H9 (cell line): ENCODE results near the gene DAAM2. TPM values are rescaled to one million over a fixed set of nuclear protein-coding genes. Genes with fewer than 3 reads are reported as not detected.

Experiments used
- DNase-seq: peaks from one replicate; pipeline ENCODE4 v3.0.0-alpha.2; 2017
- H2AFZ ChIP-seq: one replicate; pipeline ENCODE4 v1.6.1; 2013; ENCODE audit warnings: mild to moderate bottlenecking, low read length, control low read depth, moderate library complexity
- H2AK5ac ChIP-seq: 2 replicates; pipeline ENCODE4 v1.6.1; 2013; ENCODE audit warnings: low read length, control low read depth, mixed read lengths; ENCODE audit not compliant: insufficient read length
- H2BK120ac ChIP-seq: one replicate; pipeline ENCODE4 v1.6.1; 2013; ENCODE audit warnings: low read depth, mild to moderate bottlenecking, low read length, control low read depth, inconsistent platforms; ENCODE audit not compliant: poor library complexity, severe bottlenecking
- H2BK12ac ChIP-seq: 2 replicates; pipeline ENCODE4 v1.6.1; 2013; ENCODE audit warnings: low read length, control low read depth, mixed read lengths, low read depth; ENCODE audit not compliant: insufficient read length
- H2BK15ac ChIP-seq: 2 replicates; pipeline ENCODE4 v1.6.1; 2013; ENCODE audit warnings: low read depth, low read length, control low read depth
- H2BK20ac ChIP-seq: one replicate; pipeline ENCODE4 v1.6.1; 2013; ENCODE audit warnings: low read depth, mild to moderate bottlenecking, low read length, control low read depth, inconsistent platforms; ENCODE audit not compliant: poor library complexity, severe bottlenecking
- H2BK5ac ChIP-seq: 2 replicates; pipeline ENCODE4 v1.6.1; 2013; ENCODE audit warnings: low read length, control low read depth, mixed read lengths; ENCODE audit not compliant: insufficient read length
- H3K14ac ChIP-seq: 2 replicates; pipeline ENCODE4 v1.6.1; 2013; ENCODE audit warnings: low read length, control low read depth; ENCODE audit not compliant: insufficient read depth
- H3K18ac ChIP-seq: 2 replicates; pipeline ENCODE4 v1.6.1; 2013; ENCODE audit warnings: low read depth, mild to moderate bottlenecking, mixed read lengths, low read length, control low read depth; ENCODE audit not compliant: insufficient read length
- H3K23ac ChIP-seq: 2 replicates; pipeline ENCODE4 v1.6.1; 2013; ENCODE audit warnings: low read length, control low read depth, mixed read lengths, low read depth; ENCODE audit not compliant: insufficient read length
- H3K23me2 ChIP-seq: 2 replicates; pipeline ENCODE4 v1.6.1; 2013; ENCODE audit warnings: low read depth, mild to moderate bottlenecking, mixed read lengths, low read length, control low read depth; ENCODE audit not compliant: insufficient read length, poor library complexity, severe bottlenecking
- H3K27ac ChIP-seq: 2 replicates; pipeline ENCODE4 v1.5.1; 2013; ENCODE audit warnings: low read length, control low read depth, mixed read lengths, low read depth; ENCODE audit not compliant: insufficient read length
- H3K27me3 ChIP-seq: 2 replicates; pipeline ENCODE4 v1.6.1; 2013; ENCODE audit warnings: low read length, control low read depth, inconsistent platforms; ENCODE audit not compliant: insufficient read depth
- H3K4ac ChIP-seq: 2 replicates; pipeline ENCODE4 v1.6.1; 2013; ENCODE audit warnings: low read depth, mild to moderate bottlenecking, control low read depth, inconsistent platforms, low read length, moderate library complexity
- H3K4me1 ChIP-seq: 2 replicates; pipeline ENCODE4 v1.6.1; 2013; ENCODE audit warnings: low read length, control low read depth, inconsistent platforms; ENCODE audit not compliant: insufficient read depth
- H3K4me2 ChIP-seq: 2 replicates; pipeline ENCODE4 v1.6.1; 2013; ENCODE audit warnings: low read length, control low read depth, mixed read lengths; ENCODE audit not compliant: insufficient read length, insufficient read depth
- H3K56ac ChIP-seq: 2 replicates; pipeline ENCODE4 v1.6.1; 2013; ENCODE audit warnings: low read depth, mild to moderate bottlenecking, mixed read lengths, low read length, control low read depth; ENCODE audit not compliant: insufficient read length
- H3K79me1 ChIP-seq: 2 replicates; pipeline ENCODE4 v1.6.1; 2013; ENCODE audit warnings: low read depth, mild to moderate bottlenecking, moderate library complexity, low read length, control low read depth, inconsistent platforms; ENCODE audit not compliant: insufficient read depth, poor library complexity, severe bottlenecking
- H3K79me2 ChIP-seq: 2 replicates; pipeline ENCODE4 v1.6.1; 2013; ENCODE audit warnings: low read length, control low read depth, inconsistent platforms; ENCODE audit not compliant: insufficient read depth
- H3K9ac ChIP-seq: 2 replicates; pipeline ENCODE4 v1.6.1; 2013; ENCODE audit warnings: low read length, control low read depth, mixed read lengths; ENCODE audit not compliant: insufficient read length; ENCODE audit errors: extremely low read depth
- H3K9me3 ChIP-seq: one replicate; pipeline ENCODE4 v1.6.1; 2013; ENCODE audit warnings: low read depth, low read length, inconsistent platforms; ENCODE audit not compliant: control insufficient read depth
- H3T11ph ChIP-seq: one replicate; pipeline ENCODE4 v1.6.1; 2013; ENCODE audit warnings: mild to moderate bottlenecking, low read length, control low read depth, inconsistent platforms
- H4K20me1 ChIP-seq: one replicate; pipeline ENCODE4 v1.6.1; 2013; ENCODE audit not compliant: control insufficient read depth, insufficient read length, insufficient read depth
- H4K5ac ChIP-seq: 2 replicates; pipeline ENCODE4 v1.6.1; 2013; ENCODE audit warnings: low read depth, mild to moderate bottlenecking, mixed read lengths, low read length, control low read depth; ENCODE audit not compliant: insufficient read length
- H4K8ac ChIP-seq: replicated peaks from 2 replicates; pipeline ENCODE4 v1.6.1; 2013; ENCODE audit warnings: low read length, control low read depth, mixed read lengths, low read depth; ENCODE audit not compliant: insufficient read length
- H4K91ac ChIP-seq: 2 replicates; pipeline ENCODE4 v1.6.1; 2013; ENCODE audit warnings: low read depth, mild to moderate bottlenecking, moderate library complexity, mixed read lengths, low read length, control low read depth; ENCODE audit not compliant: insufficient read length
- H3K27ac Mint-ChIP-seq, 3 experiments: 2 replicates in 2 of 3; 3 replicates in 1 of 3; pipeline ENCODE4 v1.8.0; 2020 to 2021; ENCODE audit warnings: mixed read lengths in 3 of 3, mild to moderate bottlenecking in 1 of 3, moderate library complexity in 1 of 3
- H3K27me3 Mint-ChIP-seq: 2 replicates; pipeline ENCODE4 v1.8.0; 2021; ENCODE audit warnings: low read depth, mild to moderate bottlenecking, moderate library complexity, mixed read lengths
- H3K36me3 Mint-ChIP-seq, 3 experiments: 2 replicates in 2 of 3; 3 replicates in 1 of 3; pipeline ENCODE4 v1.8.0; 2020 to 2021; ENCODE audit warnings: low read depth in 3 of 3, mixed read lengths in 3 of 3; ENCODE audit not compliant: insufficient read depth in 1 of 3
- H3K4me1 Mint-ChIP-seq, 2 experiments: 2 replicates each; pipeline ENCODE4 v1.8.0; 2020; ENCODE audit warnings: mixed read lengths in 2 of 2
- H3K4me3 Mint-ChIP-seq, 2 experiments: 2 replicates in 1 of 2; 3 replicates in 1 of 2; pipeline ENCODE4 v1.8.0; 2020 to 2021; ENCODE audit warnings: mild to moderate bottlenecking in 2 of 2, mixed read lengths in 2 of 2, moderate library complexity in 1 of 2
- H3K9me3 Mint-ChIP-seq, 2 experiments: 2 replicates in 1 of 2; 3 replicates in 1 of 2; pipeline ENCODE4 v1.8.0; 2020; ENCODE audit warnings: mild to moderate bottlenecking in 2 of 2, mixed read lengths in 2 of 2, moderate library complexity in 1 of 2
- WGBS: extraction: QIAGEN DNeasy Blood & Tissue Kit; methylation state at CpG from one replicate; pipeline ENCODE4 v1.1.7; 2013; ENCODE audit warnings: missing lambda C conversion rate, low lambda C conversion rate, mixed read lengths; ENCODE audit not compliant: insufficient read length; ENCODE audit errors: extremely low coverage; 5-methylcytosine and 5-hydroxymethylcytosine counted together
- total RNA-seq: library from RNA; stranded (reverse); gene quantifications from 2 replicates; pipeline ENCODE4 v1.2.1, GENCODE V29; 2021
- TF ChIP-seq, protein P1 (sequence below): fragments of 200-600 bp; sonication (generic); conservative IDR thresholded peaks from 3 replicates; pipeline ENCODE4 v1.8.0; 2021; ENCODE audit warnings: antibody characterized with exemption, mild to moderate bottlenecking

DAAM2 gene
- total RNA-seq, 1 experiment from 2014 or later = 1.1 TPM

GRCh38 chr6:39882531-39882899 is 90.3 kb downstream of the DAAM2 start:
- Mint-ChIP-seq H3K27me3 (peaks cover 2% of the 10 kb centered on the region), H3K4me3 (no peak overlapping the region), H3K9me3 (no peaks in the 10 kb centered on the region; a peak in 1 of 5 replicates), H3K27ac (no peak overlapping the region; a peak in 1 of 7 replicates), H3K4me1 (peaks cover 3 to 7% of the 10 kb centered on the region in 2 experiments; a peak in 2 of 4 replicates), H3K36me3 (no peaks in the 10 kb centered on the region; a peak in 1 of 7 replicates)
- Histone ChIP-seq H2BK120ac (no peak overlapping the region), H3K4ac (no peak overlapping the region), H2BK15ac (no peak overlapping the region), H3K4me1 (no peaks in the 10 kb centered on the region), H3K23me2 (no peaks in the 10 kb centered on the region), H3K79me1 (no peaks in the 10 kb centered on the region), H3K14ac (no peak overlapping the region), H3T11ph (no peak overlapping the region), H3K27ac (no peak overlapping the region), H3K18ac (no peak overlapping the region), H3K27me3 (no peaks in the 10 kb centered on the region), H3K9ac (no peak overlapping the region), H3K56ac (no peak overlapping the region), H4K91ac (no peak overlapping the region), H3K4me2 (no peak overlapping the region), H2AK5ac (no peak overlapping the region), H3K79me2 (no peaks in the 10 kb centered on the region), H2BK12ac (no peak overlapping the region), H4K20me1 (no peaks in the 10 kb centered on the region), H4K5ac (no peak overlapping the region), H2BK5ac (no peak overlapping the region), H2AFZ (no peak overlapping the region), H4K8ac (no peak overlapping the region), H2BK20ac (no peak overlapping the region), H3K9me3 (no peaks in the 10 kb centered on the region), H3K23ac (no peak overlapping the region)
- TF ChIP-seq, protein P1, sequence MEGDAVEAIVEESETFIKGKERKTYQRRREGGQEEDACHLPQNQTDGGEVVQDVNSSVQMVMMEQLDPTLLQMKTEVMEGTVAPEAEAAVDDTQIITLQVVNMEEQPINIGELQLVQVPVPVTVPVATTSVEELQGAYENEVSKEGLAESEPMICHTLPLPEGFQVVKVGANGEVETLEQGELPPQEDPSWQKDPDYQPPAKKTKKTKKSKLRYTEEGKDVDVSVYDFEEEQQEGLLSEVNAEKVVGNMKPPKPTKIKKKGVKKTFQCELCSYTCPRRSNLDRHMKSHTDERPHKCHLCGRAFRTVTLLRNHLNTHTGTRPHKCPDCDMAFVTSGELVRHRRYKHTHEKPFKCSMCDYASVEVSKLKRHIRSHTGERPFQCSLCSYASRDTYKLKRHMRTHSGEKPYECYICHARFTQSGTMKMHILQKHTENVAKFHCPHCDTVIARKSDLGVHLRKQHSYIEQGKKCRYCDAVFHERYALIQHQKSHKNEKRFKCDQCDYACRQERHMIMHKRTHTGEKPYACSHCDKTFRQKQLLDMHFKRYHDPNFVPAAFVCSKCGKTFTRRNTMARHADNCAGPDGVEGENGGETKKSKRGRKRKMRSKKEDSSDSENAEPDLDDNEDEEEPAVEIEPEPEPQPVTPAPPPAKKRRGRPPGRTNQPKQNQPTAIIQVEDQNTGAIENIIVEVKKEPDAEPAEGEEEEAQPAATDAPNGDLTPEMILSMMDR = no peak
- no peak for DNase-seq
- WGBS = no CpG with 5 or more reads among the region's 8 CpGs
